ENCODE results near the gene MPG.

The MPG gene

DNA sequence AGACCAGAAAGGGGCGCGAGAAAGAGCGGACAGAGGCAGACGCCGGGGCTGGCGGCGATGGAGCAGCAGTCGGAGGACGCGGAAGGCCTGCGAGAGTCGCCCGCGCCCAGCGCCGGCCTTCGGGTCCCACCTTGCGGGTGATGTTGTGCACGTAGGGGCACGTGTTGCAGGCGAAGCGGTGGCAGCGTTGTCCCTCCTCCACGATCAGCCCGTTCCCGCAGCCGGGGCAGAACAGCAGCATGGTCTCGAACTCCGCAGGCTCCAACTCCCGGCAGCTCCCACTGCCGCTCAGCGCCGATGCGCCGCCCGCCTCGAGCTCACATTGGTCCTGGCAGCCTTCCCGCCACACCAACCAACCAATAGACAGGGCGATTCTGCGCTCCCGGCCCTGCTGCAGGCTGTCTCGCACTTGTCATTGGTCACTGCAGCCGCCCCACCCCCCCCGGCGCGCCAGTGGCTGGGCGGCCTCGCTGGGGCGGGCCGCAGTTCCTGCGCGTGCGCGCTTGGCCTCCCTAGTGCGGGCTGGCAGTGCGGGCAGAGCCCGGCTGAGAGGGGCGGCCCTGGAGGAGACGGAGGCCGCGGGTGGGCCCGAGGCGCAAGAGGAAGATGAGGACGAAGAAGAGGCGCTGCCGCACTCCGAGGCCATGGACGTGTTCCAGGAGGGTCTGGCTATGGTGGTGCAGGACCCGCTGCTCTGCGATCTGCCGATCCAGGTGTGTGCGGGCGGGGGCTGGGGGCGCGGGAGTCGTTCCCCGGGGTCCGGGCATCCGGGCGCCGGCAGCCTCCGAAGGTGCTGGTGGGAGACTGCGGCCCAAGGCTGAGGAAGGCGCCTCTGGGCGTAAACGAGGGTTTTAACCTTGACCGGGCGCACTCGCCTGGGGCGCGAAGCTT is 24.4 kb upstream of the MPG start, which contains the start of the genes POLR3K and SNRNP25:
Gene POLR3K (minus strand): TSS at position 263 of the 891 bp plus-strand sequence. CDS start 22 bp downstream, at position 241.
Gene SNRNP25 (plus strand): TSS at position 483 of the 891 bp plus-strand sequence. CDS start 189 bp downstream, at position 672.
- TF ChIP-seq, protein P1, sequence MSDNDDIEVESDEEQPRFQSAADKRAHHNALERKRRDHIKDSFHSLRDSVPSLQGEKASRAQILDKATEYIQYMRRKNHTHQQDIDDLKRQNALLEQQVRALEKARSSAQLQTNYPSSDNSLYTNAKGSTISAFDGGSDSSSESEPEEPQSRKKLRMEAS (IDR thresholded peaks at IDR 0.05) = peak; percentile 91
- TF ChIP-seq TCF12 (IDR thresholded peaks at IDR 0.05; ENCODE audit: low read depth) (0 out of 2 replicates have a peak, but pooled peaks have one; percentile 15), TAF1 (IDR thresholded peaks at IDR 0.05; ENCODE audit: low read depth) (peak; percentile 55), YY1 (IDR thresholded peaks at IDR 0.05; ENCODE audit: low read depth) (0 out of 2 replicates have a peak, but pooled peaks have one; percentile 4), FOXM1 (IDR thresholded peaks at IDR 0.05; ENCODE audit: borderline replicate concordance, low read depth) (no peak), RAD21 (IDR thresholded peaks at IDR 0.05; ENCODE audit: low read depth) (no peak), EGR1 (IDR thresholded peaks at IDR 0.05) (no peak), ZBTB7A (IDR thresholded peaks at IDR 0.05; ENCODE audit: low read depth) (peak; percentile 78)

DNA sequence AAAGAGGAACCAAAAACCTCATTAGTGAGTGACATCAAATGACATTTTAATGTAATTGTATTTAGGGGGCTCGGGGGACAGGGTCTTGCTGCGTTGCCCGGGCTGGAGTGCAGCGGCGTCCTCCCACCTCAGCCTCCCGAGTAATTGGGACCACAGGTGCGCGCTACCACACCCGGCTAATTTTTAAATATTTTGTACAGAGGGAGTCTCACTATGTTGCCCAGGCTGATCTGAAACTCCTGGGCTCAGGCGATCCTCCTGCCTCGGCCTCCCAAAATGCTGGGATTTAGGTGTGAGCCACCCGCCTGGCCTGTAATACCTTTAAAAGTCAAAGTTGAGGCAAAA is 23.8 kb upstream of the MPG start:
- no peak for TF ChIP-seq EGR1 (IDR thresholded peaks at IDR 0.05)

DNA sequence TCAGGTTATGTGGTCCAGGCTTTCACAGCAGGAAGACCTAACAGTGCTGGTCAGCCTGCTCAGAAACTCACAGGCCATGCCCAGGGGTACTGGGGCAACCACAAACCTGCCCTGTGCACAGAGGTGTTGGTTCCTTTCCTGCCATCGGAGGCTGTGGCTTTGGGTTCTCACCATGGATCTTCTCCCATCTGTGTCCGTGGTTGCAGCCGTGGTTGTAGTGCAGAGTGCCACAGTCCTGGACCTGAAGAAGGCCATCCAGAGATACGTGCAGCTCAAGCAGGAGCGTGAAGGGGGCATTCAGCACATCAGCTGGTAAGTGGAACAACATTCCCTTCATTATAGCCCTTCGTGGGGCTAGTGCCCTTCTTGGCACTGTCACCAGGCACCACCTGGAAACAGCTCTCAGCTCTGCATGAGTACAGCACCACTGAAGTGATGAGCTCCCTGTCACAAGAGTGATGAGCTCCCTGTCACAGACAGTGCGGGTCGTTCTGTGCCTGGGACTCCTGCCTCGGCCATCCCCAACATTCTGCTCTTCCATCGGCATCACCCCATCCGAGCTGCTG is 22.4 kb upstream of the MPG start:
- TF ChIP-seq CEBPB (IDR thresholded peaks at IDR 0.05) (no peak), TEAD4 (IDR thresholded peaks at IDR 0.05) (no peak), RAD21 (IDR thresholded peaks at IDR 0.05; ENCODE audit: low read depth) (no peak), FOXM1 (IDR thresholded peaks at IDR 0.05; ENCODE audit: borderline replicate concordance, low read depth) (no peak), NFIC (IDR thresholded peaks at IDR 0.05) (no peak), CREB1 (IDR thresholded peaks at IDR 0.05; ENCODE audit: low read depth) (no peak), EP300 (IDR thresholded peaks at IDR 0.05; ENCODE audit: borderline replicate concordance) (no peak), TCF12 (IDR thresholded peaks at IDR 0.05; ENCODE audit: low read depth) (no peak), ZBTB7A (IDR thresholded peaks at IDR 0.05; ENCODE audit: low read depth) (no peak), TAF1 (IDR thresholded peaks at IDR 0.05; ENCODE audit: low read depth) (no peak), EGR1 (IDR thresholded peaks at IDR 0.05) (no peak), YY1 (IDR thresholded peaks at IDR 0.05; ENCODE audit: low read depth) (no peak)
- TF ChIP-seq, protein P2, sequence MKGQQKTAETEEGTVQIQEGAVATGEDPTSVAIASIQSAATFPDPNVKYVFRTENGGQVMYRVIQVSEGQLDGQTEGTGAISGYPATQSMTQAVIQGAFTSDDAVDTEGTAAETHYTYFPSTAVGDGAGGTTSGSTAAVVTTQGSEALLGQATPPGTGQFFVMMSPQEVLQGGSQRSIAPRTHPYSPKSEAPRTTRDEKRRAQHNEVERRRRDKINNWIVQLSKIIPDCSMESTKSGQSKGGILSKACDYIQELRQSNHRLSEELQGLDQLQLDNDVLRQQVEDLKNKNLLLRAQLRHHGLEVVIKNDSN (IDR thresholded peaks at IDR 0.05) = no peak
- TF ChIP-seq, protein P1 (IDR thresholded peaks at IDR 0.05) = no peak
- TF ChIP-seq, protein P3, sequence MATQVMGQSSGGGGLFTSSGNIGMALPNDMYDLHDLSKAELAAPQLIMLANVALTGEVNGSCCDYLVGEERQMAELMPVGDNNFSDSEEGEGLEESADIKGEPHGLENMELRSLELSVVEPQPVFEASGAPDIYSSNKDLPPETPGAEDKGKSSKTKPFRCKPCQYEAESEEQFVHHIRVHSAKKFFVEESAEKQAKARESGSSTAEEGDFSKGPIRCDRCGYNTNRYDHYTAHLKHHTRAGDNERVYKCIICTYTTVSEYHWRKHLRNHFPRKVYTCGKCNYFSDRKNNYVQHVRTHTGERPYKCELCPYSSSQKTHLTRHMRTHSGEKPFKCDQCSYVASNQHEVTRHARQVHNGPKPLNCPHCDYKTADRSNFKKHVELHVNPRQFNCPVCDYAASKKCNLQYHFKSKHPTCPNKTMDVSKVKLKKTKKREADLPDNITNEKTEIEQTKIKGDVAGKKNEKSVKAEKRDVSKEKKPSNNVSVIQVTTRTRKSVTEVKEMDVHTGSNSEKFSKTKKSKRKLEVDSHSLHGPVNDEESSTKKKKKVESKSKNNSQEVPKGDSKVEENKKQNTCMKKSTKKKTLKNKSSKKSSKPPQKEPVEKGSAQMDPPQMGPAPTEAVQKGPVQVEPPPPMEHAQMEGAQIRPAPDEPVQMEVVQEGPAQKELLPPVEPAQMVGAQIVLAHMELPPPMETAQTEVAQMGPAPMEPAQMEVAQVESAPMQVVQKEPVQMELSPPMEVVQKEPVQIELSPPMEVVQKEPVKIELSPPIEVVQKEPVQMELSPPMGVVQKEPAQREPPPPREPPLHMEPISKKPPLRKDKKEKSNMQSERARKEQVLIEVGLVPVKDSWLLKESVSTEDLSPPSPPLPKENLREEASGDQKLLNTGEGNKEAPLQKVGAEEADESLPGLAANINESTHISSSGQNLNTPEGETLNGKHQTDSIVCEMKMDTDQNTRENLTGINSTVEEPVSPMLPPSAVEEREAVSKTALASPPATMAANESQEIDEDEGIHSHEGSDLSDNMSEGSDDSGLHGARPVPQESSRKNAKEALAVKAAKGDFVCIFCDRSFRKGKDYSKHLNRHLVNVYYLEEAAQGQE (IDR thresholded peaks at IDR 0.05; ENCODE audit: low read depth) = no peak

DNA sequence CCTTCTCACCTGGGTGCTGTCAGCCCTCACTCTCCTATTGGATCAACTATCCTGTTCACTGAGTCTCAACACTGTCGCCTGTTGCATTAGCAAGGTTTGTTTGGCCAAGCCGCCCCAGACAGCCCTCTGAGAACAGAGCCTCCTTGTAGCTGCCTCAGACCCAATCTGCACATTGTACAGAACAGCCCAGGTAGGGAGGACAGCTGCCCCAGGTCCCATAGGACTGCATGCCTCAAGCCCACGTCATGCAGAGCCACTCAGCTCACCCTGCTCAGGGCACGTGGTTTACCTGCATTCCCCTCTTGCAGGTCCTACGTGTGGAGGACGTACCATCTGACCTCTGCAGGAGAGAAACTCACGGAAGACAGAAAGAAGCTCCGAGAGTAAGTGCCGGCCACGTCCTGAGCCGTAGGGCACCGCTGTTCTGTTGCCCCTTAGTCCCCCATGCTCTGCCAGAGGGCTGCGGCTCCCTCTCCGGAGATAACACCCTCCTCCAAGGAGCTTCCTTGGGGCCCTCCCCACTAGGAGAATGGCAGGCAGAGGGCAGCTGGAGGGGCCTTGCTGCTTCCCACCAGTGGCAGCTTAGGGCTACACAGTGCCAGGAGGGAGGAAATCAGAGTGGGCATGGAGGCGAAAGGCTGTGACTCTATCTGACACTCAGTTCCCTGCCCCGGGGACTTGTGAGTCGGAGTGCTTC is 21.6 kb upstream of the MPG start:
- TF ChIP-seq FOXM1 (IDR thresholded peaks at IDR 0.05; ENCODE audit: borderline replicate concordance, low read depth) (no peak), YY1 (IDR thresholded peaks at IDR 0.05; ENCODE audit: low read depth) (no peak), EP300 (IDR thresholded peaks at IDR 0.05; ENCODE audit: borderline replicate concordance) (no peak), ZBTB7A (IDR thresholded peaks at IDR 0.05; ENCODE audit: low read depth) (no peak), NFIC (IDR thresholded peaks at IDR 0.05) (no peak), TEAD4 (IDR thresholded peaks at IDR 0.05) (no peak), RAD21 (IDR thresholded peaks at IDR 0.05; ENCODE audit: low read depth) (no peak), TCF12 (IDR thresholded peaks at IDR 0.05; ENCODE audit: low read depth) (no peak), CEBPB (IDR thresholded peaks at IDR 0.05) (no peak), TAF1 (IDR thresholded peaks at IDR 0.05; ENCODE audit: low read depth) (no peak)
- TF ChIP-seq, protein P1 (IDR thresholded peaks at IDR 0.05) = no peak
- TF ChIP-seq, protein P2 (IDR thresholded peaks at IDR 0.05) = no peak
- TF ChIP-seq, protein P3 (IDR thresholded peaks at IDR 0.05; ENCODE audit: low read depth) = no peak

DNA sequence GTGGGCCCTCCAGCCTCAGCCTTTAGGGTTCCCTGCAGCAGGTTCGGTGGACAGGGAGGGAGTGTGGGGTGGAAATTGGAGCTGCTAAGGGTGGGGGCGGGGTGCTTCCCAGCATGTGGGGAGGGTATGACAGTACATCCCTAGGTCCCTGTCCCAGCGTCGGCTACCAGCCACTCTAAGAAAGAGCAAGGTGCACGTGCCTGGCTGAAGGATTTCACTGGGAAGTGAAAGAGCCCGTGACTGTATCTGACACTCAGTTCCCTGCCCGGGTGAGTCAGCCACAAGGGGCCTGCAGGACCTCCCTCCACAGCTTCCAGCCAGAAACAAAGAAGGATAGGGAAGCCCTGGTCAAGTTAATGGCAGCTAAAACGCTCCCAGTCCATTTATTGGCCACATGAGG is 20.3 kb upstream of the MPG start:
- TF ChIP-seq EP300 (IDR thresholded peaks at IDR 0.05; ENCODE audit: borderline replicate concordance) (no peak), CREB1 (IDR thresholded peaks at IDR 0.05; ENCODE audit: low read depth) (no peak), TCF12 (IDR thresholded peaks at IDR 0.05; ENCODE audit: low read depth) (no peak), EGR1 (IDR thresholded peaks at IDR 0.05) (no peak), YY1 (IDR thresholded peaks at IDR 0.05; ENCODE audit: low read depth) (no peak), TEAD4 (IDR thresholded peaks at IDR 0.05) (no peak), RAD21 (IDR thresholded peaks at IDR 0.05; ENCODE audit: low read depth) (no peak), NFIC (IDR thresholded peaks at IDR 0.05) (no peak), FOXM1 (IDR thresholded peaks at IDR 0.05; ENCODE audit: borderline replicate concordance, low read depth) (no peak)
- TF ChIP-seq, protein P2 (IDR thresholded peaks at IDR 0.05) = no peak
- TF ChIP-seq, protein P3 (IDR thresholded peaks at IDR 0.05; ENCODE audit: low read depth) = no peak
- TF ChIP-seq, protein P1 (IDR thresholded peaks at IDR 0.05) = no peak

Measured in Ishikawa (cell line).